Measurements from ENCODE around the gene CTDSPL.

- TF ChIP-seq CTCF (conservative IDR thresholded peaks at IDR 0.05; ENCODE audit: low read depth, low read length) (no peak), EZH2 (IDR thresholded peaks at IDR 0.05; ENCODE audit: low read length, unreplicated experiment) (no peak), EZH2phosphoT487 (IDR thresholded peaks at IDR 0.05; ENCODE audit: borderline replicate concordance, low read length) (no peak)
Measured at GRCh38 chr3:37899711-37900306, 38.1 kb downstream of the CTDSPL start.
